NB4 (cell line): ENCODE measurements around the gene CFAP251.

Experiments used
- DNase-seq: peaks from one replicate; pipeline ENCODE4 v3.0.0; 2010; ENCODE audit warnings: low read depth
- H3K4me3 ChIP-seq: one replicate; pipeline ENCODE4 v1.5.1; 2011; ENCODE audit warnings: mild to moderate bottlenecking, low read depth, low read length, moderate library complexity
- MYC ChIP-seq: IDR thresholded peaks from 2 replicates; pipeline ENCODE4 v1.6.1; 2011; ENCODE audit warnings: low read depth, low read length
- POLR2A ChIP-seq: IDR thresholded peaks from 2 replicates; pipeline ENCODE4 v1.6.1; 2011; ENCODE audit warnings: mild to moderate bottlenecking; ENCODE audit not compliant: insufficient read length; ENCODE audit errors: extremely low read depth
- TF ChIP-seq, protein P1 (sequence below): IDR thresholded peaks from one replicate; pipeline ENCODE4 v1.5.1; 2012; ENCODE audit warnings: low read depth, low read length
- TF ChIP-seq, protein P2 (sequence below): IDR thresholded peaks from 2 replicates; pipeline ENCODE4 v1.6.1; 2011; ENCODE audit warnings: low read depth, low read length

CFAP251 gene

DNA sequence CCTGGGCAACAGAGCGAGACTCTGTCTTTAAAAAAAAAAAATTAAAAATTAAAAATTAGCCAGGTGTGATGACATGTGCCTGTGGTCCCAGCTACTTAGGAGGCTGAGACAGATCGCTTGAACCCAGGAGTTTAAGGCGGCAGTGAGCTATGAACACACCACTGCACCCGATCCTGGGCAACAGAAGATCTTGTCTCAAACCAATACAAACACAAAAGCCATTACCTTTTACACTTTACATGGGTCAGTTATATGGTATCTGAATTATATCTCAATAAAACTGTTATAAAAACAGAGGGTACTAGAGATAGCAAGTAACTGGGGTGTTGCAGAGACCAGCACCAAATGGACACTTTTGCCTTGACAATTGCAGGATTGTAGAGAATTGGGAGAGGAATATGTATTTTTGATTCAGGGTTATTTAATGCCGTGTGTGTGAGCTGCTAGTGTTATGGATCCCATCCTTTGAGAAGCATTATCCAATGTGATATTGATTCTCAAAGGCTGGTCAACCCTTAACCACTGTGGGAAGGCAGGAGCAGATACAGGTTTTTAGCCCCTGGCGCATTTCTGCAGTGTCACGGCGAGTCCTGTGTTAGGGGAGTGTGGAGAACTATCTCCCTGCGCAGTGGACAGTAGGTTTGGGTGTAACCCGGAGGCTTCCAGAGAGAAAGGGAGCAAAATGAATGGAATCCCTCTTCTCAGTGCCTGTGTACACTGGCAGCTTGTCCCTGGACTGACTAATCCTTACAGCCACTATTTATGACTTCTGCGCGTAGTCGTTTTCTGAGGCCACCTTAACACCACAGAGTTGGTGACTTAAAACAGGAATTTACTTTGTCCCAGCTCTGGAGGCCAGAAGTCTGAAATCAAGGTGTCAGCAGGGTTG, 25.5 kb upstream of the CFAP251 start:
- no peak overlapping the region for H3K4me3 ChIP-seq
- DNase-seq, result no peak
- TF ChIP-seq POLR2A, result no peak
- no peak for TF ChIP-seq MYC
- TF ChIP-seq, protein P1, sequence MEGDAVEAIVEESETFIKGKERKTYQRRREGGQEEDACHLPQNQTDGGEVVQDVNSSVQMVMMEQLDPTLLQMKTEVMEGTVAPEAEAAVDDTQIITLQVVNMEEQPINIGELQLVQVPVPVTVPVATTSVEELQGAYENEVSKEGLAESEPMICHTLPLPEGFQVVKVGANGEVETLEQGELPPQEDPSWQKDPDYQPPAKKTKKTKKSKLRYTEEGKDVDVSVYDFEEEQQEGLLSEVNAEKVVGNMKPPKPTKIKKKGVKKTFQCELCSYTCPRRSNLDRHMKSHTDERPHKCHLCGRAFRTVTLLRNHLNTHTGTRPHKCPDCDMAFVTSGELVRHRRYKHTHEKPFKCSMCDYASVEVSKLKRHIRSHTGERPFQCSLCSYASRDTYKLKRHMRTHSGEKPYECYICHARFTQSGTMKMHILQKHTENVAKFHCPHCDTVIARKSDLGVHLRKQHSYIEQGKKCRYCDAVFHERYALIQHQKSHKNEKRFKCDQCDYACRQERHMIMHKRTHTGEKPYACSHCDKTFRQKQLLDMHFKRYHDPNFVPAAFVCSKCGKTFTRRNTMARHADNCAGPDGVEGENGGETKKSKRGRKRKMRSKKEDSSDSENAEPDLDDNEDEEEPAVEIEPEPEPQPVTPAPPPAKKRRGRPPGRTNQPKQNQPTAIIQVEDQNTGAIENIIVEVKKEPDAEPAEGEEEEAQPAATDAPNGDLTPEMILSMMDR, result no peak
- TF ChIP-seq, protein P2, sequence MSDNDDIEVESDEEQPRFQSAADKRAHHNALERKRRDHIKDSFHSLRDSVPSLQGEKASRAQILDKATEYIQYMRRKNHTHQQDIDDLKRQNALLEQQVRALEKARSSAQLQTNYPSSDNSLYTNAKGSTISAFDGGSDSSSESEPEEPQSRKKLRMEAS, result no peak

DNA sequence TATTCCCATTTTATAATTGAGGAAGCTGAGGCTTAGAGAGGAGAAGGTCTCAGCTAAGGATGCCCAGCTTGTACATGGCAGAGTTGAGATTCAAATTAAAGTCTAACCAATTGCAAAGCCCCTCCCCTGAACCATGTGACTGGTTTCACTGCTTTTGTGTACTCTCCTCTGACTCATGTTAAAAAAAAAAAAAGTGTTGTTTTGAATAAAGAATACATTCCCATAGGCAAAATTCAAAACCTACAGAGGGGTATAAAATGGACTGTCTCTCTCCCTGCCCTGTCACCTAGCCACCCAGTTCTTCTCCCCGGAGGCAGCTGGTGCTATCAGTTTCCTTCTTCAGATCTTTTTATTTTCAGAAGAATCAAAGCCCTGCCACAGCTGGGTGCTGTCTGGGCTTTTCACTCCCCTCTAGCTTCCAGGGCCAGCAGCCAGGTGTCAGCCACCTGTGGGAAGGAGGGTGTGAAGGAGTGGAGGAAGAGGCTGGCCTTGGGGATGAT, 24.4 kb upstream of the CFAP251 start:
- TF ChIP-seq POLR2A (no peak), MYC (no peak)
- TF ChIP-seq, protein P2, result no peak
- TF ChIP-seq, protein P1, result no peak
- no peak for DNase-seq

DNA sequence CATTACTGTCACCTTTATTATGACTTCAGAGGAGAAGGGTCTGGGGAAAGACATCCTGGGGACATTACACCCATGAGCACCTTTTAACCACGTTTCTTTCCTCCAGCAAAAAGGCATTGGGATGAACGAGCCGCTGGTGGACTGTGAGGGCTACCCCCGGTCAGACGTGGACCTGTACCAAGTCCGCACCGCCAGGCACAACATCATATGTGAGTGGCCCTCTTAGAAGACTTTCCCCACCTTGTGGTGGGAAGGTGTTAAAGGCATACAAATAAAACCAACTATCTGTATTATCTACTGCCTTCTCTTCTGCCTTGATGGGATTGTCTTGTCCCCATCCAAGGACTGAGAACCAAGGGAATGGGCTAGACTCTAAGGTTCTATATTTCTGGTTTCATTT, 23.8 kb upstream of the CFAP251 start:
- no peak overlapping the region for H3K4me3 ChIP-seq
- TF ChIP-seq POLR2A, result no peak
- TF ChIP-seq, protein P2, result no peak
- TF ChIP-seq, protein P1, result peak; percentile 19
- TF ChIP-seq MYC, result no peak
- peak; percentile 50 for DNase-seq

More for the DNA sequence above, 24.4 kb upstream of the CFAP251 start:
- no peak overlapping the region for H3K4me3 ChIP-seq

DNA sequence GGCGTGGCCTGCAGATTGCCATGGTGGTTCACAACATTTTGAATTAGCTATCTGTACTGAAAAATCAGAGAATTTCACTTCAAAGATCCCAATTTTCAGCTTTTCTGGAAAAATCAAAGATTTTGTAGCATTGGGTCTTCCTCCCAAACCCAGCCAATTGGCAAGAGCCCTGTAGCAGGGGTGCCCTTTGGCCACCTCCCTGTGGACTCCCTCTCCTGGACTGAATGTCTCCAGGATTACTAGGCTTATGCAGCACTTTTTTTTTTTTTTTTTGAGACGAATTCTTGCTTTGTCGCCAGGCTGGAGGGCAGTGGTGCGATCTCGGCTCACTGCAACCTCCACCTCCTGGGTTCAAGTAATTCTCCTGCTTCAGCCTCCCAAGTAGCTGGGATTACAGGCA, 20.1 kb upstream of the CFAP251 start:
- no peak for DNase-seq
- TF ChIP-seq, protein P2, result no peak
- TF ChIP-seq, protein P1, result no peak
- TF ChIP-seq POLR2A (no peak), MYC (no peak)
- no peak overlapping the region for H3K4me3 ChIP-seq

DNA sequence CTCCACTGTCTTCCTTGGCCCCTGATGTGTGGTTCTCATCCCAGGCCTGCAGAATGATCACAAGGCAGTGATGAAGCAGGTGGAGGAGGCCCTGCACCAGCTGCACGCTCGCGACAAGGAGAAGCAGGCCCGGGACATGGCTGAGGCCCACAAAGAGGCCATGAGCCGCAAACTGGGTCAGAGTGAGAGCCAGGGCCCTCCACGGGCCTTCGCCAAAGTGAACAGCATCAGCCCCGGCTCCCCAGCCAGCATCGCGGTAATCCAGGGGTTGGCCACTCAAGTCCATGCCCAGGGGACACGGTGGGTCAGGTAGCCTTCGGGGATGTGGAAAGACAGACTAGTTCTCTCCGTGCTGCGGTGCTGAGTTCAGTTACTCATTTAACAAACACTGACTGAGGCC, 18.8 kb upstream of the CFAP251 start:
- no peak for DNase-seq
- TF ChIP-seq, protein P1, result no peak
- TF ChIP-seq MYC (no peak), POLR2A (no peak)
- TF ChIP-seq, protein P2, result no peak
- H3K4me3 ChIP-seq, result no peak overlapping the region
